ENCODE measurements around the gene KIF5A. TPM values are rescaled to one million over a fixed set of nuclear protein-coding genes. Genes with fewer than 3 reads are reported as not detected.
A peak's percentile ranks its signal among the peaks of the same experiment; 100 is the strongest.
"Not testable (repeated sequence)": the region's sequence is repeated elsewhere in the genome, so short reads cannot be mapped to it uniquely, and the experiment has no call there.

KIF5A gene
- 2.1 TPM for polyA plus RNA-seq (2013, experiment 1 of 2)
- 2.4 TPM for polyA plus RNA-seq (2013, experiment 2 of 2)

DNA sequence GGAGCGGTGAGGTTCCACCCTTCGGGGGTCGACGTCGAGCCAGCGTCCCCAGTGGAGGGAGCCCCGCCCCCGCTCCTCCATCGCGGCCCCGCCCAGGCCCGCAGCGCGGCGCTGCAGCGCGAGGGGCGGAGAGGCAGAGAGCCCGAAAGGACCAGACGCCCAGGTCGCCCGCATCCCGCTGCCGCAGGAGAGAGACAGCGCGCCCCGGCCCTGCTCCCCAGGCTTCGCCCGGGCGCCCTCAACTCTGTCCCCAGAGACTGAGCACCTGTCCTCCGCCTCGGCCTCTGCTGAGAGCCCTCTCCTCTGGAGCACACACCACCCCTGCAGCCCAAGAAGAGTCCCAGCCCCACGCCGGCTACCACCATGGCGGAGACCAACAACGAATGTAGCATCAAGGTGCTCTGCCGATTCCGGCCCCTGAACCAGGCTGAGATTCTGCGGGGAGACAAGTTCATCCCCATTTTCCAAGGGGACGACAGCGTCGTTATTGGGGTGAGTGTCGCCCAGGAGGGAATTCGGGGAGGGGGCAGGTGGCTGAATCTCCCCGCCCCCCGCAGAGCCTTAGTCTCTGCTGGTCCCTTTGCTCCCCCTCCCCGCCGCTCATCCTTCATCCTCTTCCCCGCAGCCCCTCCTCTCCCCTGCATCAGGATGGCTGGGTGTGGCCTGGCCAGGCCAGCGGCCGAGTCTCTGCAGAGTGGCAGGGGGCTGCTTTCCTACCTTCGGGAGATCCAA, at the start of gene KIF5A:
Gene KIF5A, plus strand, starts transcription at position 136 of the 732 bp plus-strand sequence. Its CDS starts 228 bp downstream, at position 364.
- Histone ChIP-seq H3K9me3 (ENCODE audit: control insufficient read depth, low read length) (no peaks in the 10 kb centered on the region), H3K36me3 (ENCODE audit: control insufficient read depth, insufficient read depth, low read length) (peaks cover 9% of the 10 kb centered on the region), H3K4me3 (ENCODE audit: extremely low read depth, insufficient read depth, low read length, poor library complexity, severe bottlenecking) (peak within 1 kb of the TSS; percentile 43), H3K4me1 (ENCODE audit: control insufficient read depth, insufficient read depth, low read length, poor library complexity, severe bottlenecking) (peaks cover 25% of the 10 kb centered on the region), H3K27ac (ENCODE audit: low read depth, low read length, severe bottlenecking) (no peak within 1 kb of the TSS)
- 1% methylated on average over 40 to 41 of the region's 52 CpGs for WGBS, 2 experiments (ENCODE audit: insufficient coverage in 2 of 2)

DNA sequence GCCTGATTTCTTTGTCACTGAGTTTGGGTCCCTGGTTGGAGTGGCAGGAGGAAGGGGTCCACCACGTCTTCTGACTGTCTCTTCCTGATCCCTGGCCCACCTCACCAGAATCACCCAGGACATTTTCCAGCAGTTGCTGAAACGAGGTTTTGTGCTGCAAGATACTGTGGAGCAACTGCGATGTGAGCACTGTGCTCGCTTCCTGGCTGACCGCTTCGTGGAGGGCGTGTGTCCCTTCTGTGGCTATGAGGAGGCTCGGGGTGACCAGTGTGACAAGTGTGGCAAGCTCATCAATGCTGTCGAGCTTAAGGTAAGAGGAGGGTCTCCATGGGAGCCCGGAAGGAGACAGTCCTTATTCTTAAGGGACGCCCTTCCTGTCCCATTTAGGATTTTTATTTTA, 49.6 kb upstream of the KIF5A start:
- H3K27ac ChIP-seq (ENCODE audit: low read depth, low read length, severe bottlenecking): no peak overlapping the region
- WGBS, 2 experiments (ENCODE audit: insufficient coverage in 2 of 2): 98 to 99% methylated on average over 10 of the region's 11 CpGs
- H3K9me3 ChIP-seq (ENCODE audit: control insufficient read depth, low read length): no peaks in the 10 kb centered on the region
- peaks cover 90% of the 10 kb centered on the region for H3K36me3 ChIP-seq (ENCODE audit: control insufficient read depth, insufficient read depth, low read length)
- H3K4me1 ChIP-seq (ENCODE audit: control insufficient read depth, insufficient read depth, low read length, poor library complexity, severe bottlenecking): no peaks in the 10 kb centered on the region
- H3K4me3 ChIP-seq (ENCODE audit: extremely low read depth, insufficient read depth, low read length, poor library complexity, severe bottlenecking): no peak overlapping the region

DNA sequence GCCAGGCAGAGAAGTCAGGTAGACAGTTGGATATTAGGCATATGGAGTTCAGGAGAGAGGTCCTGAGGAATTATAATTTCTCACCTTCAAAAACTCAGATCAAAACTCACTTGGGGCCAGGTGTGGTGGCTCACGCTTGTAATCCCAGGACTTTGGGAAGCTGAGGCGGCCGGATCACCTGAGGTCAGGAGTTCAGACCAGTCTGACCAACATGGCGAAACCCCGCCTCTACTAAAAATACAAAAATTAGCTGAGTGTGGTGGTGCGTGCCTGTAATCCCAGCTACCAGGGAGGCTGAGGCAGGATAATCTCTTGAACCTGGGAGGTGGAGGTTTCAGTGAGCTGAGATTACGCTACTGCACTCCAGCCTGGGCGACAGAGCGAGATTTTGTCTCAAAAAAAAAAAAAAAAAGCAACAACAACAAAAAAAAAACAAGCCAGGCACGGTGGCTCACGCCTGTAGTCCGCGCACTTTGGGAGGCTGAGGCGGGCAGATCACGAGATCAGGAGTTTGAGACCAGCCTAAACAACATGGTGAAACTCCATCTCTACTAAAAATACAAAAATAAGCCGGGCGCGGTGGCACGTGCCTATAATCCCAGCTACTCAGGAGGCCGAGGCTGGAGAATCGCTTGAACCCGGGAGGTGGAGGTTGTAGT, 47.4 kb upstream of the KIF5A start:
- not testable (repeated sequence) for H3K4me3 ChIP-seq (ENCODE audit: extremely low read depth, insufficient read depth, low read length, poor library complexity, severe bottlenecking); H3K4me1 ChIP-seq (ENCODE audit: control insufficient read depth, insufficient read depth, low read length, poor library complexity, severe bottlenecking); H3K9me3 ChIP-seq (ENCODE audit: control insufficient read depth, low read length); H3K27ac ChIP-seq (ENCODE audit: low read depth, low read length, severe bottlenecking)
- peaks cover 87% of the 10 kb centered on the region for H3K36me3 ChIP-seq (ENCODE audit: control insufficient read depth, insufficient read depth, low read length)
- WGBS, 2 experiments (ENCODE audit: insufficient coverage in 2 of 2): 93 to 100% methylated on average over 10 to 13 of the region's 22 CpGs

DNA sequence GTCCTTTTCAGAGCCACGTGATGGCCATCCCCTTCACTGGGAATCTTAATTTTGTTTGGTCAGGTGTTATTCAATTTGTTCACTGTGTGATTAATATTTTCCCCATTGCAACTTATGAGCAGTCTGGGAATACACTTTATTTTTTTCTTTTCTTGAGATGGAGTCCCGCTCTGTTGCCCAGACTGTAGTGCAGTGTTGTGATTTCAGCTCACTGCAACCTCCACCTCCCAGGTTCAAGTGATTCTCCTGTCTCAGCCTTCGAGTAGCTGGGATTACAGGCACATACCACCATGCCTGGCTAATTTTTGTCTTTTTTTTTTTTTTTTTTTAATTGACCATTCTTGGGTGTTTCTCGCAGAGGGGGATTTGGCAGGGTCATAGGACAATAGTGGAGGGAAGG, 43.3 kb upstream of the KIF5A start:
- peaks cover 81% of the 10 kb centered on the region for H3K36me3 ChIP-seq (ENCODE audit: control insufficient read depth, insufficient read depth, low read length)
- H3K4me1 ChIP-seq (ENCODE audit: control insufficient read depth, insufficient read depth, low read length, poor library complexity, severe bottlenecking); H3K27ac ChIP-seq (ENCODE audit: low read depth, low read length, severe bottlenecking); H3K4me3 ChIP-seq (ENCODE audit: extremely low read depth, insufficient read depth, low read length, poor library complexity, severe bottlenecking); H3K9me3 ChIP-seq (ENCODE audit: control insufficient read depth, low read length): not testable (repeated sequence)
- WGBS, 2 experiments (ENCODE audit: insufficient coverage in 2 of 2): 100% methylated on average over 1 of the region's 4 CpGs; no CpG with 5 or more reads in 1 of the 2 experiments

DNA sequence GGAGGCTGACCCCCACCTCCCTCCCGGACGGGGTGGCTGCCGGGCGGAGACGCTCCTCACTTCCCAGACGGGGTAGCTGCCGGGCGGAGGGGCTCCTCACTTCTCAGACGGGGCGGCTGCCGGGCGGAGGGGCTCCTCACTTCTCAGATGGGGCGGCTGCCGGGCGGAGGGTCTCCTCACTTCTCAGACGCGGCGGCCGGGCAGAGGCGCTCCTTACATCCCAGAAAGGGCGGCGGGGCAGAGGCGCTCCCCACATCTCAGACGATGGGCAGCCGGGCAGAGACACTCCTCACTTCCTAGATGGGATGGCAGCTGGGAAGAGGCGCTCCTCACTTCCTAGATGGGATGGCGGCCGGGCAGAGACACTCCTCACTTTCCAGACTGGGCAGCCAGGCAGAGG, 42.0 kb upstream of the KIF5A start:
- H3K4me3 ChIP-seq (ENCODE audit: extremely low read depth, insufficient read depth, low read length, poor library complexity, severe bottlenecking); H3K9me3 ChIP-seq (ENCODE audit: control insufficient read depth, low read length); H3K4me1 ChIP-seq (ENCODE audit: control insufficient read depth, insufficient read depth, low read length, poor library complexity, severe bottlenecking); H3K27ac ChIP-seq (ENCODE audit: low read depth, low read length, severe bottlenecking): not testable (repeated sequence)
- H3K36me3 ChIP-seq (ENCODE audit: control insufficient read depth, insufficient read depth, low read length): peaks cover 81% of the 10 kb centered on the region
- 91 to 95% methylated on average over 4 to 14 of the region's 28 CpGs for WGBS, 2 experiments (ENCODE audit: insufficient coverage in 2 of 2)

DNA sequence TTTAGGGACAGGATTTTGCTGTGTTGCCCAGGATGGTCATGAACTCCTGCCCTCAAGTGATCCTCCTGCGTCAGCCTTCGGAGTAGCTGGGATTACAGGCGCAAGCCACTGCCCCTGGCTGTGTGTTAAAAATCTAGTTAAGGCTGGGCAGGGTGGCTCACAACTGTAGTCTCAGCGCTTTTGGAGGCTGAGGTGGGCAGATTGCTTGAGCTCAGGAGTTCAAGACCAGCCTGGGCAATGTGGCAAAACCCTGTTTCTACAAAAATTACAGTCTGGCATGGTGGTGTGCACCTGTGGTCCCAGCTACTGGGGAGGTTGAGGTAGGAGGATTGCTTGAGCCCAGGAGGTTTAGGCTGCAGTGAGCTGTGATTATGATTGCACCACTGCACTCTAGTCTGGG, 38.7 kb upstream of the KIF5A start:
- 95 to 100% methylated on average over 1 to 3 of the region's 4 CpGs for WGBS, 2 experiments (ENCODE audit: insufficient coverage in 2 of 2)
- Histone ChIP-seq H3K36me3 (ENCODE audit: control insufficient read depth, insufficient read depth, low read length) (peaks cover 79% of the 10 kb centered on the region), H3K4me1 (ENCODE audit: control insufficient read depth, insufficient read depth, low read length, poor library complexity, severe bottlenecking) (peaks cover 1% of the 10 kb centered on the region), H3K27ac (ENCODE audit: low read depth, low read length, severe bottlenecking) (no peak overlapping the region), H3K4me3 (ENCODE audit: extremely low read depth, insufficient read depth, low read length, poor library complexity, severe bottlenecking) (no peak overlapping the region), H3K9me3 (ENCODE audit: control insufficient read depth, low read length) (peaks cover 4% of the 10 kb centered on the region)

DNA sequence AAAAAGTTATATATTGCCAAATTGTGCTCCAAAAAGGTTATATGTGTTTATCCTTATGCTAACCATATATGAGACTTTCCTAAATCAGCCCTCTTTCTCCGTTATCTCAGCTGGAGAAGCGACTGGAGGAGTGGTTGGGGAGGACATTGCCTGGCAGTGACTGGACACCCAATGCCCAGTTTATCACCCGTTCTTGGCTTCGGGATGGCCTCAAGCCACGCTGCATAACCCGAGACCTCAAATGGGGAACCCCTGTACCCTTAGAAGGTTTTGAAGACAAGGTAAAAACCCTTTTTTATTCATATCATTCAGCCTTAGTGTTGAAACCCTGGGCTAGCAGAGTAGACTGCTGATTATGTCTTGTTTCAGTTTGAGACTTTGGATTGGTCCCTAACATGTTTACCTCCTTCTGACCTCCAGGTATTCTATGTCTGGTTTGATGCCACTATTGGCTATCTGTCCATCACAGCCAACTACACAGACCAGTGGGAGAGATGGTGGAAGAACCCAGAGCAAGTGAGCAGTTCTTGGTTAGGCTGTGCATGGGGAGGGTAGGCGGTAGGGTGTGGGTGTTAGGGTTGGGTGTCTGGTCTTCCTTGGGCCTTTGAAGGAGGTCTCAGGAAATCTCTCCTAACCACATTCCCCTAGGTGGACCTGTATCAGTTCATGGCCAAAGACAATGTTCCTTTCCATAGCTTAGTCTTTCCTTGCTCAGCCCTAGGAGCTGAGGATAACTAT, 38.1 kb upstream of the KIF5A start:
- Histone ChIP-seq H3K4me1 (ENCODE audit: control insufficient read depth, insufficient read depth, low read length, poor library complexity, severe bottlenecking) (peaks cover 6% of the 10 kb centered on the region), H3K27ac (ENCODE audit: low read depth, low read length, severe bottlenecking) (no peak overlapping the region), H3K4me3 (ENCODE audit: extremely low read depth, insufficient read depth, low read length, poor library complexity, severe bottlenecking) (no peak overlapping the region), H3K36me3 (ENCODE audit: control insufficient read depth, insufficient read depth, low read length) (peaks cover 79% of the 10 kb centered on the region), H3K9me3 (ENCODE audit: control insufficient read depth, low read length) (no peaks in the 10 kb centered on the region)
- WGBS, 2 experiments (ENCODE audit: insufficient coverage in 2 of 2): 100% methylated on average over 3 to 4 of the region's 7 CpGs

DNA sequence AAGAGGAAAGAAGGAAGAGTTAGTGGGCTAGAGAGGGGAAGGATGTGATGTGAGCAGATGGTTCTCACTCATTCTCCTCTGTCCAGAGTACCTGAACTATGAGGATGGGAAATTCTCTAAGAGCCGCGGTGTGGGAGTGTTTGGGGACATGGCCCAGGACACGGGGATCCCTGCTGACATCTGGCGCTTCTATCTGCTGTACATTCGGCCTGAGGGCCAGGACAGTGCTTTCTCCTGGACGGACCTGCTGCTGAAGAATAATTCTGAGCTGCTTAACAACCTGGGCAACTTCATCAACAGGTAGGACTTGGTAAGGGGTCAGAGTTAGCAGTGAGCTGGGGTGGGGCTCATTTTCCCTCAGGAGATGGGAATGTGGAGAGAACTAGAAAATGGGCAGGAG, 37.2 kb upstream of the KIF5A start:
- H3K4me3 ChIP-seq (ENCODE audit: extremely low read depth, insufficient read depth, low read length, poor library complexity, severe bottlenecking): no peak overlapping the region
- no peak overlapping the region for H3K27ac ChIP-seq (ENCODE audit: low read depth, low read length, severe bottlenecking)
- H3K9me3 ChIP-seq (ENCODE audit: control insufficient read depth, low read length): no peaks in the 10 kb centered on the region
- peaks cover 13% of the 10 kb centered on the region for H3K4me1 ChIP-seq (ENCODE audit: control insufficient read depth, insufficient read depth, low read length, poor library complexity, severe bottlenecking)
- 94 to 98% methylated on average over 6 of the region's 6 CpGs for WGBS, 2 experiments (ENCODE audit: insufficient coverage in 2 of 2)
- peaks cover 88% of the 10 kb centered on the region for H3K36me3 ChIP-seq (ENCODE audit: control insufficient read depth, insufficient read depth, low read length)

DNA sequence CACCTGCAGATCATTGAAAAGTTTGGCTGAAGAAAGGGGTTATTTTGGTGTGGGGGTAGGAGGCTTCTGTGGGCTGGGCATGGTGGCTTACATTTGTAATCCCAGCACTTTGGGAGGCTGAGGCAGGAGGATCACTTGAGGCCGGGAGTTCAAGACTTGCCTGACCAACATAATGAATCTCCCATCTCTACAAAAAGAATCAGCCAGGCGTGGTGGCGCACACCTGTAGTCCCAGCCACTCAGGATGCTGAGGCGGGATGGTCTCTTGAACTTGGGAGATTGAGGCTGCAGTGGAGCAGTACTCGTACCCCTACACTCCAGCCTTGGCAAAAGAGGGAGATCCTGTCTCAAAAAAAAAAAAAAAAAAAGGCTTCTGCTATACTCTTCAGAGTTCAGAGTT, 36.6 kb upstream of the KIF5A start:
- no peaks in the 10 kb centered on the region for H3K9me3 ChIP-seq (ENCODE audit: control insufficient read depth, low read length)
- H3K4me3 ChIP-seq (ENCODE audit: extremely low read depth, insufficient read depth, low read length, poor library complexity, severe bottlenecking): no peak overlapping the region
- H3K27ac ChIP-seq (ENCODE audit: low read depth, low read length, severe bottlenecking): no peak overlapping the region
- peaks cover 94% of the 10 kb centered on the region for H3K36me3 ChIP-seq (ENCODE audit: control insufficient read depth, insufficient read depth, low read length)
- whole genome bisulfite sequencing, 2 experiments (ENCODE audit: insufficient coverage in 2 of 2): 100% methylated on average over 1 of the region's 5 CpGs
- peaks cover 20% of the 10 kb centered on the region for H3K4me1 ChIP-seq (ENCODE audit: control insufficient read depth, insufficient read depth, low read length, poor library complexity, severe bottlenecking)

DNA sequence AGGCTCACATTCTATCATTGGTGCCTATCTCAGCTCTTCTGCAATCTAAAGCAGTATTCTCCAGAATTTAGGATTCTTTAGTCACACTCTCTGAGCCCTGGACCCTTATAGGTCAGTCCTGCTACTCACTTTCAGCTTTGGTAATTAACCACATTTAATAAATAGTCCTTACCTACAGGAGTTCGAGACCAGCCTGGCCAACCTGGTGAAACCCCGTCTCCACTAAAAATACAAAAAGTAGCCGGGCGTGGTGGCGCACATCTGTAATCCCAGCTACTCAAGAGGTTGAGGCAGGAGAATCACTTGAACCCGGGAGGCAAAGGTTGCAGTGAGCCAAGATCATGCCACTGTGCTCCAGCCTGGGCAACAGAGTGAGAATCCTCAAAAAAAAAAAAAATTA, 36.2 kb upstream of the KIF5A start:
- not testable (repeated sequence) for H3K4me3 ChIP-seq (ENCODE audit: extremely low read depth, insufficient read depth, low read length, poor library complexity, severe bottlenecking)
- WGBS, 2 experiments (ENCODE audit: insufficient coverage in 2 of 2): 96% methylated on average over 6 of the region's 6 CpGs; no CpG with 5 or more reads in 1 of the 2 experiments
- peaks cover 95% of the 10 kb centered on the region for H3K36me3 ChIP-seq (ENCODE audit: control insufficient read depth, insufficient read depth, low read length)

More for the DNA sequence above, 36.2 kb upstream of the KIF5A start:
- H3K4me1 ChIP-seq (ENCODE audit: control insufficient read depth, insufficient read depth, low read length, poor library complexity, severe bottlenecking): peaks cover 22% of the 10 kb centered on the region
- not testable (repeated sequence) for H3K9me3 ChIP-seq (ENCODE audit: control insufficient read depth, low read length); H3K27ac ChIP-seq (ENCODE audit: low read depth, low read length, severe bottlenecking)
